Endothelial cell of umbilical vein (primary cell): ENCODE measurements around the gene ARHGEF12. TPM values are rescaled to one million over a fixed set of nuclear protein-coding genes. Genes with fewer than 3 reads are reported as not detected.

Source experiments
- BruUV-seq: library from RNA; stranded (reverse); fragments of 400-500 nt; replicated peaks from 2 replicates; lab custom pipeline; 2021; lab: Mats Ljungman, UMichigan
- CTCF ChIA-PET: fragments of 300-600, 350-600 bp; sonication (Branson Sonifier 250); formaldehyde crosslinking; loops from one replicate; lab custom pipeline; 2021; ENCODE audit warnings: antibody characterized with exemption, inconsistent platforms; lab: Charles Lee
- POLR2A ChIA-PET: fragments of 300-600, 350-600 bp; sonication (Branson Sonifier 250); formaldehyde crosslinking; loops from one replicate; lab custom pipeline; 2021; ENCODE audit warnings: antibody characterized with exemption, inconsistent platforms; lab: Charles Lee
- DNase-seq: peaks from one replicate; pipeline ENCODE4 v3.0.0-alpha.2; 2011; ENCODE audit warnings: low read depth, low spot score
- FAIRE-seq: peaks from 2 replicates; lab custom pipeline; 2011; peaks lifted over from hg19 to GRCh38; lab: Jason Lieb, UNC
- H2AFZ ChIP-seq: 2 replicates; pipeline ENCODE4 v1.6.0; 2012; ENCODE audit warnings: low read depth, low read length, control low read depth, inconsistent platforms
- H3K27ac ChIP-seq: 2 replicates; pipeline ENCODE4 v1.5.1; 2011; ENCODE audit warnings: low read depth, mild to moderate bottlenecking, control low read depth, low read length, moderate library complexity; ENCODE audit not compliant: insufficient read depth
- H3K27me3 ChIP-seq, 2 experiments: 2 replicates each; pipeline versions ENCODE4 v1.6.0 to v1.6.1; 2011; ENCODE audit warnings: low read length in 2 of 2, mixed read lengths in 1 of 2; ENCODE audit not compliant: control insufficient read depth in 2 of 2, insufficient read depth in 2 of 2
- H3K36me3 ChIP-seq, 2 experiments: 2 replicates in 1 of 2; 3 replicates in 1 of 2; pipeline ENCODE4 v1.5.1; 2011; ENCODE audit warnings: low read length in 2 of 2, mild to moderate bottlenecking in 1 of 2, moderate library complexity in 1 of 2; ENCODE audit not compliant: control insufficient read depth in 2 of 2, insufficient read depth in 2 of 2; ENCODE audit errors: extremely low read depth in 1 of 2
- H3K4me1 ChIP-seq: 3 replicates; pipeline ENCODE4 v1.5.1; 2011; ENCODE audit warnings: mild to moderate bottlenecking, low read length; ENCODE audit not compliant: control insufficient read depth, insufficient read depth; ENCODE audit errors: extremely low read depth
- H3K4me2 ChIP-seq: 2 replicates; pipeline ENCODE4 v1.6.1; 2011; ENCODE audit warnings: low read length, control low read depth, mixed read lengths; ENCODE audit not compliant: insufficient read depth
- H3K4me3 ChIP-seq, 3 experiments: fragments of 200-600 bp in 1 of 3; sonication (generic), shearing (Covaris generic) in 1 of 3; replicated peaks in 1 of 3; 2 replicates each; pipeline ENCODE4 v1.5.1; 2011 to 2016; ENCODE audit warnings: control low read depth in 3 of 3, low read length in 3 of 3, mild to moderate bottlenecking in 2 of 3, inconsistent platforms in 1 of 3, low read depth in 1 of 3, moderate library complexity in 1 of 3; ENCODE audit not compliant: insufficient read depth in 1 of 3
- H3K79me2 ChIP-seq: 2 replicates; pipeline ENCODE4 v1.6.0; 2012; ENCODE audit warnings: low read length, inconsistent platforms; ENCODE audit not compliant: control insufficient read depth, insufficient read depth
- H3K9ac ChIP-seq: replicated peaks from 2 replicates; pipeline ENCODE3; 2011; ENCODE audit warnings: low read length, control low read depth; ENCODE audit not compliant: insufficient read depth; ENCODE audit errors: extremely low read depth
- H3K9me1 ChIP-seq: replicated peaks from 3 replicates; pipeline ENCODE4 v1.6.0; 2011; ENCODE audit warnings: mild to moderate bottlenecking, low read length; ENCODE audit not compliant: control insufficient read depth, insufficient read depth; ENCODE audit errors: extremely low read depth
- H3K9me3 ChIP-seq: replicated peaks from 2 replicates; pipeline ENCODE4 v1.5.1; 2012; ENCODE audit warnings: low read length, inconsistent platforms; ENCODE audit not compliant: control insufficient read depth, insufficient read depth
- H4K20me1 ChIP-seq: replicated peaks from 2 replicates; pipeline ENCODE3; 2011; ENCODE audit warnings: mild to moderate bottlenecking, low read length; ENCODE audit not compliant: control insufficient read depth, insufficient read depth; ENCODE audit errors: extremely low read depth
- CTCF ChIP-seq, 2 donors: IDR thresholded peaks; 1 replicate in 1 of 2; 2 replicates in 1 of 2; pipeline ENCODE4 v1.5.1; 2011; ENCODE audit warnings: low read length in 2 of 2, mild to moderate bottlenecking in 2 of 2, moderate library complexity in 2 of 2, control low read depth in 1 of 2, inconsistent platforms in 1 of 2, low read depth in 1 of 2; ENCODE audit not compliant: insufficient read depth in 1 of 2; ENCODE audit errors: extremely low read depth in 1 of 2
- EZH2 ChIP-seq: IDR thresholded peaks from 2 replicates; pipeline ENCODE4 v1.6.1; 2012; ENCODE audit warnings: borderline replicate concordance, low read depth, mild to moderate bottlenecking, moderate library complexity, low read length, inconsistent platforms; ENCODE audit not compliant: severe bottlenecking
- FOS ChIP-seq: IDR thresholded peaks from 2 replicates; pipeline ENCODE4 v1.6.1; 2011; ENCODE audit warnings: mild to moderate bottlenecking, low read length, moderate library complexity, borderline replicate concordance; ENCODE audit not compliant: insufficient read depth
- GATA2 ChIP-seq: IDR thresholded peaks from 2 replicates; pipeline ENCODE4 v1.7.0; 2011; ENCODE audit warnings: low read depth, mild to moderate bottlenecking, moderate library complexity, mixed read lengths, low read length; ENCODE audit not compliant: insufficient read length, insufficient read depth
- JUN ChIP-seq: IDR thresholded peaks from 2 replicates; pipeline ENCODE4 v1.6.1; 2011; ENCODE audit warnings: borderline replicate concordance, low read depth; ENCODE audit not compliant: insufficient read length, insufficient read depth
- MAX ChIP-seq: IDR thresholded peaks from 2 replicates; pipeline ENCODE4 v1.6.1; 2011; ENCODE audit not compliant: insufficient read depth, insufficient read length
- MYC ChIP-seq: IDR thresholded peaks from one replicate; pipeline ENCODE4 v1.6.1; 2011; ENCODE audit warnings: mild to moderate bottlenecking, low read depth, low read length
- POLR2A ChIP-seq: IDR thresholded peaks from 2 replicates; pipeline ENCODE4 v1.6.1; 2012; ENCODE audit warnings: low read depth, mild to moderate bottlenecking, control low read depth, low read length
- POLR2AphosphoS5 ChIP-seq: IDR thresholded peaks from 2 replicates; pipeline ENCODE4 v1.6.1; 2012; ENCODE audit warnings: low read depth, mild to moderate bottlenecking, control low read depth, low read length, moderate library complexity; ENCODE audit not compliant: insufficient read depth
- dilution Hi-C: fragments of 300-500 bp; cut with MboI; formaldehyde crosslinking; loops from one replicate; pipeline ENCODE4 v1.15.0; 2019; ENCODE audit warnings: low sequenced_read_pairs; ENCODE audit not compliant: extremely low pct_ligation_motif_present
- intact Hi-C: fragments of 100-400 bp; cut with micrococcal nuclease; formaldehyde crosslinking; loops from one replicate; pipeline ENCODE4 v1.10.0; 2022
- polyA plus RNA-seq, 4 experiments: library from polyadenylated mRNA; depleted of rRNA in 3 of 4; stranded (reverse) in 3 of 4; unstranded in 1 of 4; fragments of >200 nt; gene quantifications; 2 replicates each; pipeline versions ENCODE4 v1.2.1 to v1.2.3, GENCODE V29; 2011 to 2012; ENCODE audit warnings: missing spikeins in 1 of 4
- total RNA-seq: library from RNA; stranded (reverse); gene quantifications from 2 replicates; pipeline ENCODE4 v1.2.3, GENCODE V29; 2021

Gene ARHGEF12
- total and polyA plus RNA-seq, 2 donors (not counting 3 experiments of a cell fraction or from before 2014, with no cell fraction given), result 20.9 to 125 TPM

- H3K9ac ChIP-seq, result no peak overlapping the region
- no peaks in the 10 kb centered on the region for H3K9me1 ChIP-seq
- DNase-seq (no peak), FAIRE-seq (no peak)
- intact Hi-C loops (no loop called here), dilution Hi-C loops (no loop called here)
- no peak overlapping the region for H2AFZ ChIP-seq
- H3K9me3 ChIP-seq, result no peaks in the 10 kb centered on the region
- H4K20me1 ChIP-seq, result peaks cover 24% of the 10 kb centered on the region
- no peaks in the 10 kb centered on the region for H3K4me1 ChIP-seq
- H3K27me3 ChIP-seq, result no peaks in the 10 kb centered on the region
- H3K4me2 ChIP-seq, result no peak overlapping the region
- H3K4me3 ChIP-seq, result no peak overlapping the region
- TF ChIP-seq MYC (no peak), JUN (no peak), POLR2A (no peak), EZH2 (no peak), POLR2AphosphoS5 (no peak), FOS (no peak), CTCF (IDR thresholded peaks at IDR 0.05; ENCODE audit: extremely low read depth in 1 of 2, insufficient read depth in 1 of 2, low read depth in 1 of 2, low read length in 2 of 2) (no peak), MAX (no peak), GATA2 (no peak)
- H3K27ac ChIP-seq, result no peak overlapping the region
- H3K36me3 ChIP-seq, result no peaks in the 10 kb centered on the region
- ChIA-PET CTCF (no interaction called here), POLR2A (no interaction called here)
- H3K79me2 ChIP-seq, result peaks cover 97% of the 10 kb centered on the region
- BruUV-seq, result no TSS peak
Measured at GRCh38 chr11:120381401-120381800, 45.2 kb downstream of the ARHGEF12 start.
